ENCODE data around the gene ZNF366. TPM values are rescaled to one million over a fixed set of nuclear protein-coding genes. Genes with fewer than 3 reads are reported as not detected.

ZNF366 gene
- polyA plus RNA-seq, 3 donors: 0.05 to 1.2 (median 0.76) TPM

DNA sequence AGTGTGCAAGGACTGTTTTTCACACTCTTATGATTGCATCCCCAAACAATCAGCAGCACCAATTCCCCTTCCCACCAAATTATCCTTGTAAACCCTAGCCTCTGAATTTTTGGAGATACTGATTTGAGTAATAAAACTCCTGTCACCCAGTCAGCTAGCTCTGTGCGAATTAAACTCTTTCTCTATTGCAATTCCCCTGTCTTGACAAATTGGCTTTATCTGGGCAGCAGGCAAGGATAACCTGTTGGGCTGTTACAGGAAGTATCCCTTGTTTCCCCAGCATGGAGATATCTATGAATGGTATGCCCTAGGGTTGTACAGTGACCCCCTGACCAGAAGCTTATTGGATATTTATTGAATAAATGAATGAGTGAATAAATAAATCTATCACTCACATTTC lies 106.3 kb downstream of the ZNF366 start:
- H3K4me1 ChIP-seq (ENCODE audit: control insufficient read depth in 1 of 2, insufficient read depth in 2 of 2, low read length in 2 of 2): peaks cover 21 to 29% of the 10 kb centered on the region in 2 donors
- WGBS (ENCODE audit: insufficient coverage): no CpG with 5 or more reads among the region's 1 CpG
- no peak overlapping the region for H3K27ac ChIP-seq (ENCODE audit: low read depth in 1 of 2, low read length in 2 of 2)
- no peak overlapping the region for H3K9ac ChIP-seq (ENCODE audit: insufficient read depth, low read length, poor library complexity, severe bottlenecking)
- intact Hi-C loops (cut with micrococcal nuclease): no loop called here
- peaks cover 2 to 4% of the 10 kb centered on the region in 2 donors for H3K36me3 Mint-ChIP-seq
- no peak overlapping the region for H3K4me3 ChIP-seq (replicated peaks in 1 of 3; ENCODE audit: low read depth in 2 of 3, low read length in 3 of 3)
- no peaks in the 10 kb centered on the region for H4K20me1 ChIP-seq (ENCODE audit: insufficient read depth, low read length)
- no peak overlapping the region for H3K4me3 Mint-ChIP-seq
- peaks cover 0 to 3% (median 0%) of the 10 kb centered on the region in 3 donors for H3K27me3 Mint-ChIP-seq (ENCODE audit: low read depth in 3 of 3)
- DNase-seq: no peak
- H3K9me3 ChIP-seq (replicated peaks in 1 of 2; ENCODE audit: control insufficient read depth in 1 of 2, insufficient read depth in 1 of 2, low read length in 2 of 2): peaks cover 22 to 24% of the 10 kb centered on the region in 2 donors
- H3K79me2 ChIP-seq (ENCODE audit: insufficient read depth, low read length): no peaks in the 10 kb centered on the region
- no peak overlapping the region for H3K27ac Mint-ChIP-seq
- TF ChIP-seq, protein P1, sequence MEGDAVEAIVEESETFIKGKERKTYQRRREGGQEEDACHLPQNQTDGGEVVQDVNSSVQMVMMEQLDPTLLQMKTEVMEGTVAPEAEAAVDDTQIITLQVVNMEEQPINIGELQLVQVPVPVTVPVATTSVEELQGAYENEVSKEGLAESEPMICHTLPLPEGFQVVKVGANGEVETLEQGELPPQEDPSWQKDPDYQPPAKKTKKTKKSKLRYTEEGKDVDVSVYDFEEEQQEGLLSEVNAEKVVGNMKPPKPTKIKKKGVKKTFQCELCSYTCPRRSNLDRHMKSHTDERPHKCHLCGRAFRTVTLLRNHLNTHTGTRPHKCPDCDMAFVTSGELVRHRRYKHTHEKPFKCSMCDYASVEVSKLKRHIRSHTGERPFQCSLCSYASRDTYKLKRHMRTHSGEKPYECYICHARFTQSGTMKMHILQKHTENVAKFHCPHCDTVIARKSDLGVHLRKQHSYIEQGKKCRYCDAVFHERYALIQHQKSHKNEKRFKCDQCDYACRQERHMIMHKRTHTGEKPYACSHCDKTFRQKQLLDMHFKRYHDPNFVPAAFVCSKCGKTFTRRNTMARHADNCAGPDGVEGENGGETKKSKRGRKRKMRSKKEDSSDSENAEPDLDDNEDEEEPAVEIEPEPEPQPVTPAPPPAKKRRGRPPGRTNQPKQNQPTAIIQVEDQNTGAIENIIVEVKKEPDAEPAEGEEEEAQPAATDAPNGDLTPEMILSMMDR (IDR thresholded peaks at IDR 0.05): no peak
- no peak overlapping the region for H2AFZ ChIP-seq (ENCODE audit: insufficient read depth, low read depth, low read length, poor library complexity, severe bottlenecking)
- H3K36me3 ChIP-seq (replicated peaks in 1 of 2; ENCODE audit: control insufficient read depth in 1 of 2, insufficient read depth in 2 of 2, low read length in 2 of 2): no peaks in the 10 kb centered on the region
- H3K4me2 ChIP-seq (replicated peaks; ENCODE audit: extremely low read depth, low read length, poor library complexity, severe bottlenecking): no peak overlapping the region
- H3K4me1 Mint-ChIP-seq: peaks cover 30% of the 10 kb centered on the region
- no peaks in the 10 kb centered on the region for H3K27me3 ChIP-seq (ENCODE audit: control insufficient read depth in 2 of 2, insufficient read depth in 2 of 2, low read length in 2 of 2)
- H3K9me3 Mint-ChIP-seq: peaks cover 14 to 33% (median 27%) of the 10 kb centered on the region in 7 donors

DNA sequence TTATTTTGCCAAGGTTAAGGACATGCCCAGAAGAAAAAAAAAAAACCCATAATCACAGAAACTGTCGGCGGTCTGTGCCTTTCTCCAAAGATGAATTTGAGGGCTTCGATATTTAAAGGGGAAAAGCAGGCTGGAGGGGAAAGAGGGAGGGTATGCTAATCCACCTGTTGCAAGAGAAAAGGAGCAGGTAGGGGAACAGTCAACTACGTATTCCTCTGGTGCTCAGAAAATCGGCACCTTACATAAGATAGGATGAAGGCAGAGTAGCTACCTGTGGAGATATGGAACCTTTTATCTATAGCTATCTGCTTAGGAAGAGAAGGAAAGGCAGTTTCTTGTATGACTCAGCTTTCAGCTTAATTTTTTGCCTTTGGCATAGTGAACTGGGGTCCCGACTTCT lies 109.4 kb downstream of the ZNF366 start:
- H3K27ac Mint-ChIP-seq: no peak overlapping the region
- H3K4me2 ChIP-seq (replicated peaks; ENCODE audit: extremely low read depth, low read length, poor library complexity, severe bottlenecking): no peak overlapping the region
- H3K27me3 ChIP-seq (ENCODE audit: control insufficient read depth in 2 of 2, insufficient read depth in 2 of 2, low read length in 2 of 2): no peaks in the 10 kb centered on the region
- no peak overlapping the region for H3K4me3 Mint-ChIP-seq
- H3K9me3 Mint-ChIP-seq: peaks cover 11 to 24% (median 21%) of the 10 kb centered on the region in 7 donors
- H3K79me2 ChIP-seq (ENCODE audit: insufficient read depth, low read length): no peaks in the 10 kb centered on the region
- H3K4me3 ChIP-seq (replicated peaks in 1 of 3; ENCODE audit: low read depth in 2 of 3, low read length in 3 of 3): no peak overlapping the region
- peaks cover 2 to 4% of the 10 kb centered on the region in 2 donors for H3K36me3 Mint-ChIP-seq
- H3K4me1 ChIP-seq (ENCODE audit: control insufficient read depth in 1 of 2, insufficient read depth in 2 of 2, low read length in 2 of 2): peaks cover 37 to 50% of the 10 kb centered on the region in 2 donors
- intact Hi-C loops (cut with micrococcal nuclease): no loop called here
- H3K27me3 Mint-ChIP-seq (ENCODE audit: low read depth in 3 of 3): peaks cover 0 to 3% (median 0%) of the 10 kb centered on the region in 3 donors
- no peak overlapping the region for H3K27ac ChIP-seq (ENCODE audit: low read depth in 1 of 2, low read length in 2 of 2)
- H3K36me3 ChIP-seq (replicated peaks in 1 of 2; ENCODE audit: control insufficient read depth in 1 of 2, insufficient read depth in 2 of 2, low read length in 2 of 2): no peaks in the 10 kb centered on the region
- peaks cover 51% of the 10 kb centered on the region for H3K4me1 Mint-ChIP-seq
- 63% methylated on average over 3 of the region's 6 CpGs for WGBS (ENCODE audit: insufficient coverage)
- TF ChIP-seq, protein P1 (IDR thresholded peaks at IDR 0.05): no peak
- no peak for DNase-seq
- H3K9me3 ChIP-seq (replicated peaks in 1 of 2; ENCODE audit: control insufficient read depth in 1 of 2, insufficient read depth in 1 of 2, low read length in 2 of 2): peaks cover 11 to 21% of the 10 kb centered on the region in 2 donors
- H3K9ac ChIP-seq (ENCODE audit: insufficient read depth, low read length, poor library complexity, severe bottlenecking): no peak overlapping the region
- no peak overlapping the region for H2AFZ ChIP-seq (ENCODE audit: insufficient read depth, low read depth, low read length, poor library complexity, severe bottlenecking)
- no peaks in the 10 kb centered on the region for H4K20me1 ChIP-seq (ENCODE audit: insufficient read depth, low read length)

Measured in CD14-positive monocyte (primary cell).